Activated CD4-positive, alpha-beta T cell treated with anti-CD3 and anti-CD28 coated beads, Interleukin-2, amount 50 U/mL, for 48 hours (primary cell): Measurements from ENCODE around the gene SOX10.

ENCODE experiments used
- DNase-seq, 2 experiments: peaks; one replicate each; pipeline ENCODE4 v3.0.0-alpha.2; 2020

SOX10 gene

DNA sequence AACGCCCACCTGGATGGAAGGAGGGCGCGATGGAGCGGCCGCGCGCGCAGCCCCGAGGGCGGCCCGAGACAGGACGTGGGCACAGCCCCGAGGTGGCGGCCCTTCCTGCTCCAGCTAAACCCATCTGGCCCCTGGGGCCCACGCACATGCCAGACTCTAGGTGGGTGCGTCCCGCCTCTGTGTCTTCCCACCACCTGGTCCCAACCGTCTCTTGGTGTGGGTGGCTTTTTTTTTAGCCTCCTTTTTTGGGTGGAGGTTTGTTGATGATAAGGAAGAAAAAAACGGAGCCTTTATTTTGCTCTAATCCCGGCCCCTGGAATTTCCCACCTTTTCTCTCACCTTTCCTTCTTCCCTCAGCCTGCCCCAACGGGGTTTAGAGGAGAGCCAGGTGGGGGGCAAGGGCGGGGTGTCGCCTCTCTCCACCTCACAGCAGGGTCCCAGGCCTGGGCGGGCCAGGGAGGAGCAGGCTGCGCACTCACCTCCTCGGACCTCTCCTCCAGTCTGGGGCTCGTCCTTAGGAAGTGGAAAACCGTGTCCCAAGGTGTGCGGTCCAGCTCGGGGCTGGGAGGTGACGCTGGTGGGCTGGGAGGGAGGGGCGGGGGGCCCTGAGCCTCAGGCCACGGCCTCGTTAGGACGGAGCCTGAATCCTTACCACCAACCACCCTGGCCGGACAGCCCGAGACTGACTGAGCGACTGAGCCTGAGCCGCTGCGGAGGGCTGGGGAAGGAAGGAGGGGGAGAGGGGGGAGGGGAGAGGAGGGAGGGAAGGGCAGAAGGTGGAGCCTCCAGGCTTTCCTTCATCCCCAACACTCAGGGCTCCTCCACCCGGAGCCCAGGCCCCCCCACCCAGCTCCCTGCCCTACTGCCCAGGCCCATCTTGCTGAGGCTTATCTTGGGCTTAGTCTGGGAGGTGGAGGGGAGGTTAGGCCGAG lies at the start of gene SOX10:
Gene SOX10, minus strand, starts transcription at position 696 of the 932 bp plus-strand sequence. CDS start 771 bp downstream, outside the sequence.
- no peak for DNase-seq

DNA sequence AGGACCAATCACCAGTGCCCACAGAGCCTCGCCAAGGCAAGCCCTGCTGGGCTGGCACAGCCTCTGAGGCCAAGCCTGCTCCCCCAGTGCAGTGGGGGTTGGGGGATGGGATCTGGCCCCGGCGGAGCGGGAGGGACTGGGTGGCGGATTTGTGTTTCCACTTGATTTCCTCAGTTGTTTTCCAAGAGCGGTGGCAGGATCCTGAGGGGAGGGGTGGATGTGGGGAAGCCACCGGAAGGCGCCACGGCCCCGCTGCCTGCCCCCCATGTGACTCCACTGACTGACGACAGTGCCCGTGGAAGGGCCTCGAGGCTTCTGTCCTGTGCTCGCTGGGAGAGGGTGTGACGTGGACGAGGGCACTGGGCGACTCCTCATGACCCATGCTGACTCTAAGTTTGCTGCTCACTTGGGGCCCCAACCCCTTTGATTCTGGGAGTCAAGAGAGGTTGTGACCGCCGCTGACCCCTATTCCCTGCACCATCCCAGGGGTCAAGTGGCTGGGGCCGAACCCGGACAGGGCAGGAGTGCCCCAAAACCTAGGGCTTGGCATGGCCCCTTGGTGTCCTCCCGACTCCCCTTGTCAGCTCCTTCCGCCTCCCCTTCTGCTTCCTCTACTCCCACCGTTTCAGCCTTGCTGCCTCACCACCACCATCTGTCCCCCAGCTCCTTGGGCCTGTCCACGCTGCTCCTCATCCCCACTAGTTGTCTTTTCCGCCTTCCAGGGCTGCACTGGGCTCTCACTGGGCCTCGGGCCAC lies 49.3 kb upstream of the SOX10 start:
- no peak for DNase-seq

DNA sequence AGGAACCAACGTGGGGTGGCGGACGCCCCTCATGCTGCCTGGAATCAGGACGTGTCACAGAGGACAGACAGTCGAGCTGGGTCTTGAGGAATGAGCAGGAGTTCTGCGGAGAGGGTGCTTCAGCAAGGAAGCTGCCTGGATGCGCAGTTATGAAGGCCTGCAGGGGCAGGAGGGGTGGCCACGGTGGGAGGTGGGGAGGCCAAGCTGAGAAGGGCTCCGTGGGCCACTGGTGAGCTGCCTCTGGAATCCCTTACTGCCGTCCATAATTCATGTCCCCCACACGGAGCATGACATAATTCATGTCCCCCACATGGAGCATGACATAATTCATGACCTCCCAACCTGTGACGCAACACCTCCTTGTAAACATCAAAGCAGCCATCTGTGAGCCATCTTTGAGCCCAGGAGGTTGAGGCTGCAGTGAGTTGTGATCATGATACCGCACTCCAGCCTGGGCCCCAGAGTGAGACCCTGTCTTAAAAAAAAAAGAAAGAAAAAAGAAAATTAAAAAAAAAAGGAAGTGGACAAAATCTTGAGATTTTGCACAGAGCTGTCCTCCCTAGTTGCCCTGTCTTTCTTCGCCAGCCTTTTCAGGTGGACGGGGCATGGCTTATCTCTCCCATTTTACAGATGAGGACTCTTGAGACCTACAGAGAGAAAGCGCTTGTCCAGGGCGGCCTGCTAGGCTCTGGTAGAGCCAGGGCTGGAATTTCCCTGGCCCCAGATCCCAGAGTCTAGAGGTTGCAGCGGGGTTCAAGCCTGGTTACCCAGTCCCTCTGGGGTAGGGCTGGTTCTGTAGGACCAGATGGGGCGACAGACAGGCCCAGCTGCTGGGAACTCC lies 48.5 kb upstream of the SOX10 start:
- DNase-seq, result no peak

DNA sequence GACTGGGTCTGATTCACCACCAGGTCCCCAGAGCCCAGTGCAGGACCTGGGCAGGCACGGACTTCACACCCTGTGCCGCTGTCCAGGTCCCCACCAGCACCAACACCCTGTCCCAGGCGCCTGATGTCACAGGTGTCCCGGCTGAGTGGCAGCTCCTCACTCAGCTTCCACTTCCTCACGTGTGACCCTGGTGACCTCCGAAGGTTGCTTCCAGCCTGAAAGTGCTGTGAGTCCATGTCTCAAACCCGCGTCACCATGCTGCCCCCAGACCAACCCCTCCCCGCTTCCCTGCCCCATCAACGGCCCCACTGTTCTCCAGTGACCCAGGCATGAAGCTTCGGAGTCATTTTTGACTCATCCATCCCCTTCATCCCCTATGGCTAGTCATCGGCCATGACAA lies 47.1 kb upstream of the SOX10 start:
- DNase-seq, result no peak

DNA sequence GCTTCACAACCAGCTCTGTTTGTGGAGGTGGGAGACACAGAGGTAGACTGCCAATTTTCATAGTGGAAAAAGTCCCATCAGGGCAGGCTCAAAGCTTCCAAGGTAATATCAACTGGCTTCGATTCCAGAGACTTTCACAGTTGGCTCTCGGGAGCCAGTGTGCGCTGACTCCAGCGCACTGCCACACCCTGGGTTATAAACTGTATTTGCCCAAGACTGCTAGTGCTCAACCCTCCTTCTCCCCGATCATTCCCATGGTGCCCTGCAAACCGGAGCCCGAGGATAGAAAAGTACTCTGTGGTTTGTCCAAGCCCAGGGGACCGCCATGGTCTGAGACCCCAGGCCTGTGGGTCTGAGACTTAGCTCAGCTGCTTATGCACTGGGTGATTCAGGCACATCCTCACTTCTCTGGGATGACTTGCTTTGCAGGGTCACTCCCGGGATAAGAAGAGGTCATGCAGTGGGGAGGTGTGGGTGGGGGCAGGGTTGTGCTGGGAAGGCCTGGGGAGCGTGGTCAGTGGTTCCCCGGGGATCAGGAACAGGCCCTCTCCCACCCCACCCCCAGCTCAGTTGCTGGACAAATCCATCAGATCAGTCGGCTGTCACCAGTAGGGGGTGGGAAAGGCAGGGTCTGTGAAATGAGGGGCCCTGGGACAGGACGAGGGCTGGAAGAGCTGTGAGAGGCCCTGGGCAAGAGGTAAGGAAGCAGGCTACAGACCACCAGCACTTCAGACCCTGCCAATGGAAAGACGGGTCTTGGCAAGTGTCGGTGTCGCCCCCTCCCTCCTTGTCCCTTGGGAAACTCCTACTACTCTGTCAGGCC lies 46.2 kb upstream of the SOX10 start:
- no peak for DNase-seq

DNA sequence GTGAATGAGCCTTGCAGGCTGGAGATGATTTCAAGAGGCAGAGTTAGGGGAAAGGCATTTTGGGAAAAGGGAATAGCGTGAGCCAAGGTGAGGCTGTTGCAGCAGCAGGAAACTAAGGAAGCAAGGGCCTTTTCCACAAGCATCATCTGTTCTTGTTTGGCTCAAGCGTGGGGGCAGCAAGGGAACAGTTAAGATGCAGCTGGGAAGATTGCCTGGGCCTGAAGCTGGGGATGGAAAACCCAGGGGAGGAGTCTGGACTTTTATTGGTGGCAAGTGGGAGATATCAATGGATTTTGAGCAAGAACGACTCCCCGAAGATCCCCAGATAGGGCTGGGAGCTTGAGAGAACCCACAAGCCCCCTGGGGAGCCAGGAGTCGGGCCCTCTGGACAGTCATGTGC lies 45.5 kb upstream of the SOX10 start:
- no peak for DNase-seq

DNA sequence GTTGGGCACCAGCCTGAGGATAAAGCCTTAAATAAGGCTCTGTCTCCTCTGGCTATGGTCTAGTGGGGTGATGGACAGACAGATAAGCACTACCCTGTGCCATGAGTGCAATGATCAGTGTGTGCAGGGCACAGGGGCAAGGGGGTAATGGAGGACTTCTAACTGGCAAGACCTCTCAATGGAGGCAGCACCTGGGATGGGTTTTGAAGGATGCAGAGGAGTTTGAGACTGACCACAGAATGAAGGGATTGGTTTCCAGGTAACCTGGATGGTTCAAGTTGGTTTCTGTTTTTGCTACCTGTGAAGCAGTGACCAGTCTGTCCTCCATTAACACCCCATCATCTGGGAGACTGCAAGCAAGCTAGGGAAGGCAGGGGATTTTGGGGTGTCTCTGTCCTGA lies 45.0 kb upstream of the SOX10 start:
- no peak for DNase-seq

DNA sequence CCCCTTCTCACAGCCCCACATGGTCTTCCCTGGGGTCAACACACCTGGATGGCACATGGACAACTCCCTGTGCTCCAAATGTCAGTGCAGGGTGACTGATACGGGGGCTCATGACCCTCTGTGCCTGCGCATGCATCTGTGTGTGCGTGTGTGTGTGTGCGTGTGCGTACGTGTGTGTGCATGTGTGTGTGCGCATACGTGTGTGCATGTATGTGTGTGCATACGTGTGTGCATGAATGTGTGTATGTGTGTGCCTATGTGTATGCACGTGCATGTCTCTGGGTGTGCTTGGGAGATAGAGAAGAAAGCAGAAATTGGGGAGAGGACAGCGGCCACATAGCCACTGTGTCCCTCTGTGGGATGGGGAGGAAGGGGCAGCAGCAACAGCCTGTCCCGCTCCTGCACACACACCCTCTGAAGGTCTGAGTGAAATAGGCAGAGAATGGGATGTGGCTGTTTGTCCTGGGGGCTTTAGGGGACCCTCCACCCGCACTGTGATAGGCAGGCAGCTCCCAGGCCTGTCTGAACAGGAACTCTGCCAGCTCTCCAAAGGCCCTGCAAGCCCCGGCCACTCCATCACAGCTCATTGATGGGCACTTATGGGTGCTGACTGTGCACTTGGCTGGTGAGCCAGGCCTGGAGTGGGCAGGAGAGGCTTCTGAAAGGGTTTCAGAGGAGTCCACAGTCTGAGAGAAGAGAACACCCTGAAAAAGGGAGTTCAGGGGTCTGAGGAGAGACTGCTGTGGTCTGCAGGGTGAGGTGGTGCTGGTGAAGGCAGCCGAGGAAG lies 44.2 kb upstream of the SOX10 start:
- no peak for DNase-seq

DNA sequence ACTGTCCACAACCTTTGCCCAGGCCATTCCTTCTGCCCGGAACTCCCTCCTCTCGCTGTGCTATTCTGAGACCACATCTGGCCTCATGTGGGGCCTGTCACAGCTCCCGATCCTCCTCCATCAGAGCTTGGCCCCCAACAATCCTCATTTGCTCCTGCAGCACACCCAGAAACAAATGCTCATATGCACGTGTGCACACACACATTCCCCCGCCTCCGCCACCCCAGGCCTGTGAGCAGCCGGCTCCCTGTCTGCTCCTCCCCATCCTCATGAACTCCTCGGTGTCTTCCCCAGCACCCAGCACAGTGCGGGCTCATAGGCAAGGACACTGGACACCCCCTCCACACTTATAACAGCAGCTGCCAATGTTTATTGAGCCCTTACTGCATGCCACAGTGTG lies 43.1 kb upstream of the SOX10 start:
- no peak for DNase-seq

DNA sequence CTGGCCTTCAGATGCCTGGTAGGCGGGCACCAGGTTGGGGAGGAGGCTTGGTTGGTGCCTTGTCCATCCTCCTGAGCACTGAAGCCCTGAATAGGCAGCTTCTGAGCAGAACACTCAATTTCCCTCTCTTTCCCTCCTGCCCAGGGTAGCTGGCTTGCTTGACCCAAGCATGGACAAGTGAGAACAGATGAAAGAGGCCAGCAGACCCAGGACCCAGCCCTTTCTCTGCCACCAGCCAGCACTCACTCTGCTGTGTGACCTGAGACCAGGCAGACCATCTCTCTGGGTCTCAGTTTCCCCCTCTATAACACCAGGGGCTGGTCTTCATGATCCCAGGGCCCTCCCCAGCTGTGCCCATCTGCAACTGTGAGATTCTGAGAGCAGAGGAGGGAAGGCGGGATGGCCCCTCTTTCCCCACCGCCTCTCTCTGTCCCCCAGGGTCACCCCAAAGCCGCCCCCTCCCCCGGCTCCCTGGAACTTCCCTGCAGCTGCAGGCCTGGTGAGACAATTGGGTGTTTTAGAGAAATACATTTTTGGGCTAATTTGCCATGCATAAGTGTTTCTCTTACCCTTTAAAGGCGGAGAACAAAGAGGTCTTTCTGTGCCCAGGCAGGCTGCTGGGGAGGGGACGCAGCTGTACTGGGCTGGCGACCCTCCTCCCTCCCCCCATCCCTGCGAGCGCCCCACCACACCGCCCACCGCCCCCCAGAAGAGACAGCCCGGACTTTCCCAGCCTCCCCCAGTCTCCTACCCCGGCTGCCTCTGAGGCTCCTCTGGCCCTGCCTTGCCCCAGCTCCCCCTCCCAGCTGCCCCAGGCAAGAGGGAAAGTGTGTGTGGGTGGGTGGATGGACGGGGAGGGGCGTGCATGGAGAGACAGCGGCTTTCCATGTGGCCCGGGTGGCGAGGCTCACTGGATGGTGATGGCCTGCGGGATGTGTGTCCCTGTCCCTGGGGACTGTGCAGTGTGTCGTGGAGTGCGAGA lies 42.1 kb upstream of the SOX10 start:
- DNase-seq, result no peak

DNA sequence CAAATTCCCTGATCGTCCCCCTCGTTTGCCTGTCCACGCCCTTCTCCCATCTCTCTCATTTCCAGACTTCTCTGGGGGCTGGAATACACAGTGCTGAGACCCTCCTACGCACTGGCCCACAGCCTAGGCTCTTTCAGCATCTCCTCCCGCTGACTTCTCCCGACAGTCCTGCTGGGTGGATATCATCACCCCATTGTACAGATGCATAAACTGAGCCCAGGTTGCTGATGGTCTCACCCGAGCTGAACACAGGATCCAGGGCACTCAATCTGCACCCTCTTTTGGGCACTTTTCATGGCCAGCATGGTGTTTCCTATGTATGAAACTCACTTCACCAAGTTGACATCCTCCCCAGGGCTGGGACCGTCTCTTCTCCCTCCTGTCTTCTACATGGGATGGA lies 41.2 kb upstream of the SOX10 start:
- no peak for DNase-seq

DNA sequence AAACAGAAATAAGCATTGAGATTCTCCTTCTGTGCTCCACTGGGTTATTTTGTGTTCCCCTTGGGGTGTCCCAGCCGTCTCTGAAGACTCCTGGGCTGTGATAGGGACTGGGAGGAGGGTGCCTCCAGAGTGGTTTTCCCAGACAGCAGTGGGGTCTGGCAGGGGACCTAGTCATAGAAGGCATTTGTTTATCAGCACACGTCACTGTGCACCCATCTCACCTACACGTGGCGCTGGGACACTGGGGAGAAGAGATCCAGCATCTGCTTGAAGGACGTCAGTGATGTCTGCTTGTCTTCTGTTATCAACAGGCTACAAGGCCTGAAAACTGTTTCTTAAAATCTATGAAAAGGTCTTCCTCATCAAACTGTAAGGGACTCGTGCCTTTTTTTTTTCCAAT lies 38.7 kb upstream of the SOX10 start:
- DNase-seq, result no peak

DNA sequence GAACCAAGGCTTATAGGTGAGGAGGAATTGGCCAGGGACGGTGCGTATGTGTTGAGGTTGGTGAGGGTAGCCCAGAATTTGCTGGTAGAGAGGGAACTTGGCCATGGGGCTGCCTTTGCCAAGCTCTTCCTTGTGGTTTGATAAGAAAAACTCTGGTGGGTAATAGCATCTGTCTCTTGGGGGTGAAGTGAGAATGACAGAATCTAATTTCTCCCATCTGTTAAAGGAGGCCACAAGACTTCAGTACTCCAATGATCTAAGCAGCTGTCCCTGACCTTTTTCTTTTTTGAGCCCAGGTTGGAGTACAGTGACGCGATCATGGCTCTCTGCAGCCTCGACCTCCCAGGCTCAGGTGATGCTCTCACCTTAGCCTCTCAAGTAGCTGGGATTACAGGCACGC lies 36.9 kb upstream of the SOX10 start:
- no peak for DNase-seq

DNA sequence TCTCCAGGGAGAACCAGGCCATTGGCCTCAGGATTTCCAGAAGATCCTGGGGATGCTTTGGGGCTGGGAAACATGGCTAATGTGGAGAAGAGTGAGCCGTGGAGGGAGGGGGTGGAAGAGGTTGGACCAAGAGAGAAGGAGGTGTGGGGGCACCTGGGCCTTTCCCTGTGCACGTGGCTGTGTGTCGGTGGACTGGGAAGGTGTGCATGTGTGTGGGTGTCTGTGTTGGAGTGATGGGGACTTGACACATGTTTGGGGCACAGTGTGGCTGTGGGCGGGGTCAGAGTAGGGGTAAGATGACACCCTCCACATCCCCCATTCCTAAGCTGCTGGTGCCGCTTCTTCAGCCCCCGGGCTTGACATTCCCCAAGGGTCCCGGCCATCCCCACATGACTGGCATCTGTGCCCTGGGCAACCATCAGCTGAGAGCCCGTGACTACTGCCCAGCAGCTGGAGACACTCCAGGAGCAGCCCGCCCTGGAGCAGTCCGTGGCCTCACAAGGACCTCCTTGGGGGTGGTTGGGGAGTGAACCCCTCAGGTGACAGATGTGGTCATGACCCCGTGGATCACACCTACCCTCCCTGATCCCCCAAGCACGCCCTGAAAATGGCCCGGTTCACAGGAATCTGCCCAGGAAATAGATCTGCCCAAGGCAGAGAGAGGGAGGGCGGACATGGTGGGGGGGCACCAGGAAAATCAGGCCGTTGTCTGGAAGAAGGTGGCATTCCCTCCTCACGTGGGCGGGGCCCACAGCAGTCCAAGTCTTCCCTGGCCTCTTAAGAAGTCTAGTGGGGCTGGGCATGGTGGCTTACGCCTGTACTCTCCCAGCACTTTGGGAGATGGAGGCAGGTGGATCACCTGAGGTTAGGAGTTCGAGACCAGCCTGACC lies 34.8 kb upstream of the SOX10 start:
- no peak for DNase-seq

DNA sequence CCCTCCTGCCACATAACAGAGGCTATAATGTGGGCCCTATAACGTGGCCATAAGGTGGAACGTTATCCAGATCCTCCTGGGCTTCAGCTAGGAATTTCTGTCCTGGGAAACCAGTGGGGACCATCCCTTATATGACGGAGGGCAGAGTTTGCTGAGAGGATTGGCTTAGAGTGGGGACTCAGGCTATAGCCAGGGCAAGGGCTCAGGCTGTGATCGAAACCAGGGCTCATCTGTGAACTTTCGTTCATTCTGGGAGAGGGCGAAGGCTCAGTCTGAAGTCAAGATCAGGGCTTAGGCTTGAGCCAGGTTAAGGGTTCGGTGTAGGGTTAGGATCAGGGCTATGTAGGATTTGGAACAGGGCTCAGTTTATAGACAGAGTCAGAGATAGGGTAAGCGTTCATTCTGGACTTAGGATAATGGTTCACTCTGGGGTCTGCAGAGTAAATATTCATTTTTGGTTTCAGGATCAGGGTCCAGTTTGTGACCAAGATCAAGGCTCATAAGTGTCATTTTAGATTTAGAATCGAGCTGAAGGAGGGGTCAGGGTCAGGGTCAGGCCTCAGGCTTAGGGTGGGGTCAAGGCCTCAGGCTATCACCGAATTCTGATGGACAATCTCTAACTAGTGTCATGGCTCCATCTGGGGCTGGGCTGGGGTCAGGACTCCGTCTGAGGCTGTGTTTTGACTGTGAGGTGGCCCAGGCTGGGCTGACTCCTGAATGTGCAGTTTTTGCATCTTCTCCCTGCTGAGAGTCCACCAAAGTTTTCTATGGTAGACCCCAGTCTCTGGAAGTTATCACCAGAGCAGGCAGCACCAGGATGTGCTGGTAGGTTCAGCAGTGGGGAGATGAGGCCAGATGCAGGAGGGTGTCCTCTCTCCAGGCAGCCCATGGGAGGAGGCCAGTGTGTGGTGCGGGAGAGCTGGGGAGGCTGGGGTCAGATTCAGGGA lies 33.9 kb upstream of the SOX10 start:
- no peak for DNase-seq

DNA sequence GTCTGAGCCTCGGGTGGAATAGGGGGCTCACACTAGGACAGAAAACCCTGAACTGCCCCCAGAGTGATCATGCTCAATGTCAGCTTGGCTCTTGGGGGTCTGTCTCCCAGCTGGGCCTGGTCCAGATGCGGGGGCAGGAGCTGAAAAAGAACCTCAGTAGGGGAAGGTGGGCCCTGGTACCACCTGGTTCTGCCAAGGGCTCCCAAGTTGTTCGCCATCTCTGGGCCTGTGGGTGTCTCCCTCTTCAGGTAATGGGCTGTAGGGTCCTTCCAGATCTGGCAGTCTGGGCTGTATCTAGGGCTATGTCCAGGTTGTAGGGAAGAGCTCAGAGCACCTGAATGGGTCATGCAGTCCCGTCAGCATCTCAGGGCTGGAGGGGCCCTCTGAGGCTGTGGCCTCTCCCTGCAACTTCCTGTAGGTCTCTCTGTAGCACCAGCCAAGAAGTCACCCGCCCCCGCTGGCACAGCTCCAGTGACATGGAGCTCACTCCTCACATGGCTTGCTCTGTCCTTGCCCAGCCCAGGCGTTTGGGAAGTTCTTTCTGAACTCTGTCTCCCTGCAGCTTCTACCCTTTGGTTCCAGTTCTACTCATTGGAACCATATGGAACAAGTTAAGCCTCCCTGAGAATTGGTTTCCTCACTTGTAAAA lies 33.0 kb upstream of the SOX10 start:
- DNase-seq, result no peak
